ENCODE results near the gene DTL.

The DTL gene

GRCh38 chr1:212040629-212041412 is 5.3 kb downstream of the DTL start:
- H3K27ac ChIP-seq: no peak overlapping the region

GRCh38 chr1:212042436-212042835 is 6.9 kb downstream of the DTL start:
- H3K27ac ChIP-seq: no peak overlapping the region
- TF ChIP-seq CTCF (conservative IDR thresholded peaks at IDR 0.05): no peak

More at GRCh38 chr1:212040629-212041412, 5.3 kb downstream of the DTL start:
- no peak for TF ChIP-seq CTCF (conservative IDR thresholded peaks at IDR 0.05)

GRCh38 chr1:212044851-212045250 is 9.3 kb downstream of the DTL start:
- no peak overlapping the region for H3K27ac ChIP-seq
- TF ChIP-seq CTCF (conservative IDR thresholded peaks at IDR 0.05): no peak

- no peak overlapping the region for H3K27ac ChIP-seq
- TF ChIP-seq CTCF (conservative IDR thresholded peaks at IDR 0.05): no peak
Measured at GRCh38 chr1:212045981-212046380, 10.4 kb downstream of the DTL start.

- no peak for TF ChIP-seq CTCF (conservative IDR thresholded peaks at IDR 0.05)
- no peak overlapping the region for H3K27ac ChIP-seq
Measured at GRCh38 chr1:212053993-212054392, 18.4 kb downstream of the DTL start.

- TF ChIP-seq CTCF (conservative IDR thresholded peaks at IDR 0.05): no peak
Measured at GRCh38 chr1:212055333-212055732, 19.8 kb downstream of the DTL start.

GRCh38 chr1:212060632-212061472 is 25.3 kb downstream of the DTL start:
- no peak overlapping the region for H3K27ac ChIP-seq
- TF ChIP-seq CTCF (conservative IDR thresholded peaks at IDR 0.05): no peak

More at GRCh38 chr1:212055333-212055732, 19.8 kb downstream of the DTL start:
- no peak overlapping the region for H3K27ac ChIP-seq

All from VCaP (cell line).